GM23338 (cell line): ENCODE data around the gene PRCD. TPM values are rescaled to one million over a fixed set of nuclear protein-coding genes. Genes with fewer than 3 reads are reported as not detected.

Experiments
- ATAC-seq: fragments of 200-7000 bp; cut with Tn5 transposase; 3 replicates; pipeline ENCODE4 v1.9.1; 2020
- DNase-seq: peaks from one replicate; pipeline ENCODE4 v3.0.0-alpha.2; 2015; ENCODE audit warnings: low spot score
- H2AFZ ChIP-seq: fragments of 200-600 bp; sonication (generic); 2 replicates; pipeline ENCODE4 v1.8.0; 2016; ENCODE audit warnings: antibody characterized with exemption, mild to moderate bottlenecking, moderate library complexity
- H3F3A ChIP-seq: fragments of 200-600 bp; sonication (generic); replicated peaks from 2 replicates; pipeline ENCODE4 v1.8.0; 2017; ENCODE audit warnings: antibody characterized with exemption, mixed run types, low read depth
- H3K27ac ChIP-seq: fragments of 200-600 bp; sonication (generic); 2 replicates; pipeline ENCODE4 v1.6.1; 2016; ENCODE audit warnings: low read depth
- H3K27me3 ChIP-seq: fragments of 200-600 bp; sonication (generic); 2 replicates; pipeline ENCODE4 v1.8.0; 2016; ENCODE audit warnings: mild to moderate bottlenecking, mixed run types, moderate library complexity; ENCODE audit not compliant: insufficient read depth
- H3K36me3 ChIP-seq: fragments of 200-600 bp; sonication (generic); 2 replicates; pipeline ENCODE4 v1.8.0; 2016; ENCODE audit warnings: mild to moderate bottlenecking; ENCODE audit not compliant: insufficient read depth
- H3K4me1 ChIP-seq: fragments of 200-600 bp; sonication (generic); 2 replicates; pipeline ENCODE4 v1.8.0; 2016; ENCODE audit warnings: mild to moderate bottlenecking, moderate library complexity; ENCODE audit not compliant: insufficient read depth
- H3K4me2 ChIP-seq: fragments of 200-600 bp; sonication (generic); 2 replicates; pipeline ENCODE4 v1.7.1; 2017; ENCODE audit warnings: mixed run types
- H3K4me3 ChIP-seq: fragments of 200-600 bp; sonication (generic); 2 replicates; pipeline ENCODE4 v1.6.1; 2016; ENCODE audit warnings: mixed run types
- H3K79me2 ChIP-seq: fragments of 200-600 bp; sonication (generic); replicated peaks from 2 replicates; pipeline ENCODE4 v1.8.0; 2017; ENCODE audit warnings: mild to moderate bottlenecking; ENCODE audit not compliant: insufficient read depth
- H3K9me2 ChIP-seq: fragments of 200-600 bp; sonication (generic); 2 replicates; pipeline ENCODE4 v1.8.0; 2017; ENCODE audit not compliant: insufficient read depth
- H4K20me1 ChIP-seq: fragments of 200-600 bp; sonication (generic); replicated peaks from 2 replicates; pipeline ENCODE4 v1.8.0; 2017; ENCODE audit warnings: mild to moderate bottlenecking; ENCODE audit not compliant: insufficient read depth
- H3K27ac Mint-ChIP-seq: 2 replicates; pipeline ENCODE4 v1.8.0; 2020; ENCODE audit warnings: inconsistent platforms, mild to moderate bottlenecking, moderate library complexity, mixed read lengths
- H3K27me3 Mint-ChIP-seq: 3 replicates; pipeline ENCODE4 v1.8.0; 2022; ENCODE audit warnings: low read depth, mild to moderate bottlenecking, moderate library complexity, mixed read lengths, inconsistent platforms; ENCODE audit not compliant: insufficient read depth, poor library complexity
- H3K36me3 Mint-ChIP-seq: 3 replicates; pipeline ENCODE4 v1.8.0; 2021; ENCODE audit warnings: low read depth, mild to moderate bottlenecking, inconsistent platforms, moderate library complexity, mixed read lengths
- H3K4me1 Mint-ChIP-seq: 3 replicates; pipeline ENCODE4 v1.8.0; 2020; ENCODE audit warnings: mild to moderate bottlenecking, inconsistent platforms, mixed read lengths
- H3K4me3 Mint-ChIP-seq: 3 replicates; pipeline ENCODE4 v1.8.0; 2021; ENCODE audit warnings: moderate library complexity, mild to moderate bottlenecking, inconsistent platforms, mixed read lengths
- H3K9me3 Mint-ChIP-seq: 3 replicates; pipeline ENCODE4 v1.8.0; 2020; ENCODE audit warnings: moderate library complexity, mild to moderate bottlenecking, inconsistent platforms, mixed read lengths
- CREB1 ChIP-seq: fragments of 250-450 bp; sonication (Bioruptor Pico); IDR thresholded peaks from 2 replicates; pipeline ENCODE4 v1.5.0; 2020; ENCODE audit warnings: low read depth, mild to moderate bottlenecking, moderate library complexity
- EZH2 ChIP-seq: fragments of 200-600 bp; sonication (generic); IDR thresholded peaks from one replicate; pipeline ENCODE4 v1.8.0; 2017; ENCODE audit warnings: antibody characterized with exemption, mild to moderate bottlenecking, low read depth; ENCODE audit not compliant: unreplicated experiment
- EZH2phosphoT487 ChIP-seq: fragments of 200-600 bp; sonication (generic); IDR thresholded peaks from one replicate; pipeline ENCODE4 v1.8.1; 2018; ENCODE audit warnings: antibody characterized with exemption; ENCODE audit not compliant: unreplicated experiment
- JUNB ChIP-seq: IDR thresholded peaks from one replicate; pipeline ENCODE4 v1.6.1; 2016; ENCODE audit warnings: antibody characterized with exemption; ENCODE audit not compliant: unreplicated experiment
- NANOG ChIP-seq: IDR thresholded peaks from 2 replicates; pipeline ENCODE4 v1.6.1; 2016; ENCODE audit warnings: antibody characterized with exemption, borderline replicate concordance
- POLR2AphosphoS5 ChIP-seq: IDR thresholded peaks from 2 replicates; pipeline ENCODE4 v1.6.1; 2016; ENCODE audit warnings: antibody characterized with exemption, low read depth
- REST ChIP-seq: IDR thresholded peaks from one replicate; pipeline ENCODE4 v1.6.1; 2018; ENCODE audit warnings: antibody characterized with exemption; ENCODE audit not compliant: unreplicated experiment
- STAT1 ChIP-seq: IDR thresholded peaks from one replicate; pipeline ENCODE4 v1.6.1; 2016; ENCODE audit warnings: antibody characterized with exemption; ENCODE audit not compliant: unreplicated experiment
- ZNF114 ChIP-seq: fragments of 250-450 bp; sonication (Bioruptor Pico); IDR thresholded peaks from 2 replicates; pipeline ENCODE4 v1.5.0; 2020; ENCODE audit warnings: mild to moderate bottlenecking, moderate library complexity
- ZNF331 ChIP-seq: fragments of 250-450 bp; sonication (Bioruptor Pico); IDR thresholded peaks from 2 replicates; pipeline ENCODE4 v1.5.0; 2020; ENCODE audit warnings: low read depth, mild to moderate bottlenecking, moderate library complexity
- ZNF462 ChIP-seq: fragments of 250-450 bp; sonication (Bioruptor Pico); IDR thresholded peaks from 2 replicates; pipeline ENCODE4 v1.5.0; 2020; ENCODE audit warnings: mild to moderate bottlenecking, moderate library complexity
- polyA plus RNA-seq: library from polyadenylated mRNA; unstranded; fragments of >200 nt; fragmentation: Nextera tagmentation; extraction: Ambion mirVana; gene quantifications from 2 replicates; pipeline ENCODE4 v1.2.1, GENCODE V29; 2016
- total RNA-seq: library from RNA; depleted of rRNA; stranded (reverse); fragments of >200 nt; shearing (Covaris generic); gene quantifications from 2 replicates; pipeline ENCODE4 v1.2.3, GENCODE V29; 2014
- TF ChIP-seq, protein P1 (sequence below): IDR thresholded peaks from 2 replicates; pipeline ENCODE4 v1.6.1; 2016; ENCODE audit warnings: antibody characterized with exemption
- TF ChIP-seq, protein P2 (sequence below), 2 experiments: fragments of 200-600 bp in 1 of 2; sonication (generic) in 1 of 2; conservative IDR thresholded peaks; 2 replicates each; pipeline versions ENCODE4 v1.5.1 to v1.6.1; 2016 to 2017; ENCODE audit warnings: antibody characterized with exemption in 2 of 2, low read depth in 2 of 2, mild to moderate bottlenecking in 2 of 2, moderate library complexity in 1 of 2

The PRCD gene
- total and polyA plus RNA-seq, 2 experiments from 2014 or later = 0.38 to 1.6 TPM

DNA sequence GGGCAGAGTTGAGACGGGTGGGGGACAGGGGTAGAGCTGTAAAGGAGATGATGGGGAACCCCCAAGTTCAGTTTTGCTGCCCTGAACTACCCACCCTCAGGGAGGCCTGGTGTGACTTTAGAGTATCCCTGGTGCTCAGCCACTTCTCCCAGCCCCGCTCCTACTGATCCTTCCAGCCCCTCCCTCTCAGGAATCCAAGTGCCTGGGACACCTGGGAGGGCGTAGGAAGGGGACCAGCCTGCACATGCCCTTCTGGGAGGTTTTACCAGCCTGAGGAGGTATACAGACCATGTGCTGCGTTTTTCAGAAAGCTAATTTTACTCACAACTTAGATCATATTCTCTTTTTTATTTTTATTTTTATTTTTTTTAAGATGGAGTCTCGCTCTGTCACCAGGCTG, 41.7 kb downstream of the PRCD start:
- Histone ChIP-seq H2AFZ (no peak overlapping the region), H3K4me1 (peaks cover 7% of the 10 kb centered on the region), H3K36me3 (no peaks in the 10 kb centered on the region), H3K4me3 (no peak overlapping the region), H3K27ac (no peak overlapping the region), H4K20me1 (no peaks in the 10 kb centered on the region; the same call in 1 of the 2 replicates), H3K79me2 (no peaks in the 10 kb centered on the region), H3F3A (no peaks in the 10 kb centered on the region), H3K27me3 (peaks cover 67% of the 10 kb centered on the region), H3K9me2 (no peaks in the 10 kb centered on the region), H3K4me2 (no peak overlapping the region)
- TF ChIP-seq, protein P1, sequence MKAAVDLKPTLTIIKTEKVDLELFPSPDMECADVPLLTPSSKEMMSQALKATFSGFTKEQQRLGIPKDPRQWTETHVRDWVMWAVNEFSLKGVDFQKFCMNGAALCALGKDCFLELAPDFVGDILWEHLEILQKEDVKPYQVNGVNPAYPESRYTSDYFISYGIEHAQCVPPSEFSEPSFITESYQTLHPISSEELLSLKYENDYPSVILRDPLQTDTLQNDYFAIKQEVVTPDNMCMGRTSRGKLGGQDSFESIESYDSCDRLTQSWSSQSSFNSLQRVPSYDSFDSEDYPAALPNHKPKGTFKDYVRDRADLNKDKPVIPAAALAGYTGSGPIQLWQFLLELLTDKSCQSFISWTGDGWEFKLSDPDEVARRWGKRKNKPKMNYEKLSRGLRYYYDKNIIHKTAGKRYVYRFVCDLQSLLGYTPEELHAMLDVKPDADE = no peak
- TF ChIP-seq, protein P2, sequence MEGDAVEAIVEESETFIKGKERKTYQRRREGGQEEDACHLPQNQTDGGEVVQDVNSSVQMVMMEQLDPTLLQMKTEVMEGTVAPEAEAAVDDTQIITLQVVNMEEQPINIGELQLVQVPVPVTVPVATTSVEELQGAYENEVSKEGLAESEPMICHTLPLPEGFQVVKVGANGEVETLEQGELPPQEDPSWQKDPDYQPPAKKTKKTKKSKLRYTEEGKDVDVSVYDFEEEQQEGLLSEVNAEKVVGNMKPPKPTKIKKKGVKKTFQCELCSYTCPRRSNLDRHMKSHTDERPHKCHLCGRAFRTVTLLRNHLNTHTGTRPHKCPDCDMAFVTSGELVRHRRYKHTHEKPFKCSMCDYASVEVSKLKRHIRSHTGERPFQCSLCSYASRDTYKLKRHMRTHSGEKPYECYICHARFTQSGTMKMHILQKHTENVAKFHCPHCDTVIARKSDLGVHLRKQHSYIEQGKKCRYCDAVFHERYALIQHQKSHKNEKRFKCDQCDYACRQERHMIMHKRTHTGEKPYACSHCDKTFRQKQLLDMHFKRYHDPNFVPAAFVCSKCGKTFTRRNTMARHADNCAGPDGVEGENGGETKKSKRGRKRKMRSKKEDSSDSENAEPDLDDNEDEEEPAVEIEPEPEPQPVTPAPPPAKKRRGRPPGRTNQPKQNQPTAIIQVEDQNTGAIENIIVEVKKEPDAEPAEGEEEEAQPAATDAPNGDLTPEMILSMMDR (conservative IDR thresholded peaks at IDR 0.05; ENCODE audit: low read depth in 2 of 2) = no peak
- no peak for TF ChIP-seq STAT1
- no peak for TF ChIP-seq ZNF331 (CRISPR knock-in tag)
- no peak for TF ChIP-seq REST
- TF ChIP-seq JUNB = no peak
- no peak for TF ChIP-seq POLR2AphosphoS5
- no peak for TF ChIP-seq ZNF114
- no peak for TF ChIP-seq EZH2
- TF ChIP-seq CREB1 = no peak
- TF ChIP-seq NANOG = no peak
- TF ChIP-seq EZH2phosphoT487 = no peak
- no peak for TF ChIP-seq ZNF462 (CRISPR knock-in tag)
- no peaks in the 10 kb centered on the region for H3K36me3 Mint-ChIP-seq
- no peak overlapping the region for H3K27ac Mint-ChIP-seq
- H3K27me3 Mint-ChIP-seq = peaks cover 43% of the 10 kb centered on the region
- no peaks in the 10 kb centered on the region; the same call in 2 of the 3 replicates for H3K9me3 Mint-ChIP-seq
- no peak overlapping the region for H3K4me3 Mint-ChIP-seq
- peaks cover 7% of the 10 kb centered on the region; the same call in 2 of the 3 replicates for H3K4me1 Mint-ChIP-seq
- DNase-seq (no peak), ATAC-seq (no peak)
